ENCODE data around the gene EVC.
A peak's percentile ranks its signal among the peaks of the same experiment; 100 is the strongest.

EVC gene

GRCh38 chr4:5857199-5857598 is 146.2 kb downstream of the EVC start:
- Histone ChIP-seq H3K27me3 (ENCODE audit: insufficient read depth, low read length, poor library complexity) (no peaks in the 10 kb centered on the region), H3K36me3 (ENCODE audit: control insufficient read depth, insufficient read depth, low read length) (peaks cover 11% of the 10 kb centered on the region), H3K9ac (ENCODE audit: low read length) (no peak overlapping the region), H3K56ac (ENCODE audit: low read length) (no peak overlapping the region), H2BK5ac (ENCODE audit: low read length) (no peak overlapping the region), H3K27ac (ENCODE audit: low read depth, low read length) (no peak overlapping the region), H3K79me2 (ENCODE audit: control insufficient read depth, insufficient read depth, low read length) (peaks cover 7% of the 10 kb centered on the region), H4K5ac (ENCODE audit: low read length) (no peak overlapping the region), H3K23ac (ENCODE audit: low read length) (no peak overlapping the region), H2AK5ac (ENCODE audit: low read length) (no peak overlapping the region), H3K4ac (ENCODE audit: low read depth, low read length) (no peak overlapping the region), H3K18ac (ENCODE audit: low read length) (no peak overlapping the region), H3K4me3 (ENCODE audit: low read length) (no peak overlapping the region), H4K8ac (ENCODE audit: low read depth, low read length) (no peak overlapping the region), H3K79me1 (ENCODE audit: low read length) (peaks cover 23% of the 10 kb centered on the region), H3K4me1 (ENCODE audit: control insufficient read depth, low read depth, low read length) (no peaks in the 10 kb centered on the region), H2BK15ac (replicated peaks; ENCODE audit: low read depth) (no peak overlapping the region), H3K4me2 (ENCODE audit: low read length) (no peak overlapping the region), H2BK120ac (ENCODE audit: low read depth, low read length) (no peak overlapping the region)
- 100% methylated on average over 1 of the region's 2 CpGs for WGBS (ENCODE audit: extremely low coverage, insufficient coverage, low lambda C conversion rate)
- no peak for DNase-seq

GRCh38 chr4:5858020-5858769 is 147.2 kb downstream of the EVC start:
- WGBS (ENCODE audit: extremely low coverage, insufficient coverage, low lambda C conversion rate), result no CpG with 5 or more reads among the region's 16 CpGs

GRCh38 chr4:5863461-5864113 is 152.6 kb downstream of the EVC start:
- H3K23ac ChIP-seq (ENCODE audit: low read length), result no peak overlapping the region
- no peaks in the 10 kb centered on the region for H3K27me3 ChIP-seq (ENCODE audit: insufficient read depth, low read length, poor library complexity)
- peaks cover 12% of the 10 kb centered on the region for H3K36me3 ChIP-seq (ENCODE audit: control insufficient read depth, insufficient read depth, low read length)
- no peaks in the 10 kb centered on the region for H3K4me1 ChIP-seq (ENCODE audit: control insufficient read depth, low read depth, low read length)
- no peak overlapping the region for H2BK5ac ChIP-seq (ENCODE audit: low read length)
- no peak overlapping the region for H3K56ac ChIP-seq (ENCODE audit: low read length)
- H3K4me3 ChIP-seq (ENCODE audit: low read length), result no peak overlapping the region
- H3K18ac ChIP-seq (ENCODE audit: low read length), result no peak overlapping the region
- no peak overlapping the region for H4K5ac ChIP-seq (ENCODE audit: low read length)
- WGBS (ENCODE audit: extremely low coverage, insufficient coverage, low lambda C conversion rate), result no CpG with 5 or more reads among the region's 15 CpGs
- peak; percentile 4 for DNase-seq
- H3K79me2 ChIP-seq (ENCODE audit: control insufficient read depth, insufficient read depth, low read length), result peaks cover 2% of the 10 kb centered on the region
- H3K4me2 ChIP-seq (ENCODE audit: low read length), result no peak overlapping the region
- no peak overlapping the region for H3K9ac ChIP-seq (ENCODE audit: low read length)
- H2BK120ac ChIP-seq (ENCODE audit: low read depth, low read length), result no peak overlapping the region
- H4K8ac ChIP-seq (ENCODE audit: low read depth, low read length), result no peak overlapping the region
- H3K27ac ChIP-seq (ENCODE audit: low read depth, low read length), result no peak overlapping the region
- no peak overlapping the region for H2AK5ac ChIP-seq (ENCODE audit: low read length)
- H3K4ac ChIP-seq (ENCODE audit: low read depth, low read length), result no peak overlapping the region
- peaks cover 13% of the 10 kb centered on the region for H3K79me1 ChIP-seq (ENCODE audit: low read length)
- H2BK15ac ChIP-seq (replicated peaks; ENCODE audit: low read depth), result no peak overlapping the region

More at GRCh38 chr4:5858020-5858769, 147.2 kb downstream of the EVC start:
- Histone ChIP-seq H3K27me3 (ENCODE audit: insufficient read depth, low read length, poor library complexity) (no peaks in the 10 kb centered on the region), H3K79me2 (ENCODE audit: control insufficient read depth, insufficient read depth, low read length) (peaks cover 7% of the 10 kb centered on the region), H3K27ac (ENCODE audit: low read depth, low read length) (peak overlapping the region; percentile 12), H4K5ac (ENCODE audit: low read length) (no peak overlapping the region), H3K4me2 (ENCODE audit: low read length) (no peak overlapping the region), H2AK5ac (ENCODE audit: low read length) (no peak overlapping the region), H2BK15ac (replicated peaks; ENCODE audit: low read depth) (no peak overlapping the region), H3K4ac (ENCODE audit: low read depth, low read length) (no peak overlapping the region), H2BK5ac (ENCODE audit: low read length) (no peak overlapping the region), H3K79me1 (ENCODE audit: low read length) (peaks cover 27% of the 10 kb centered on the region), H4K8ac (ENCODE audit: low read depth, low read length) (no peak overlapping the region), H3K18ac (ENCODE audit: low read length) (no peak overlapping the region), H3K4me3 (ENCODE audit: low read length) (no peak overlapping the region), H3K56ac (ENCODE audit: low read length) (no peak overlapping the region), H3K9ac (ENCODE audit: low read length) (no peak overlapping the region), H3K36me3 (ENCODE audit: control insufficient read depth, insufficient read depth, low read length) (peaks cover 11% of the 10 kb centered on the region), H2BK120ac (ENCODE audit: low read depth, low read length) (no peak overlapping the region), H3K4me1 (ENCODE audit: control insufficient read depth, low read depth, low read length) (no peaks in the 10 kb centered on the region), H3K23ac (ENCODE audit: low read length) (no peak overlapping the region)
- DNase-seq, result peak; percentile 16
